ENCODE results near the gene PCDHB5.
"Not testable (repeated sequence)": the region's sequence is repeated elsewhere in the genome, so short reads cannot be mapped to it uniquely, and the experiment has no call there.

PCDHB5 gene

GRCh38 chr5:141135030-141135717 is at the start of gene PCDHB5:
Gene PCDHB5, plus strand, starts transcription at chr5:141135206. Its CDS starts 229 bp downstream, at chr5:141135435.
- DNase-seq, result no peak

GRCh38 chr5:141094481-141095262 is 40.3 kb upstream of the PCDHB5 start, which contains the start of gene PCDHB2:
Gene PCDHB2, plus strand, starts transcription at chr5:141094615. Its CDS starts 176 bp downstream, at chr5:141094791.
- no peak for DNase-seq

DNA sequence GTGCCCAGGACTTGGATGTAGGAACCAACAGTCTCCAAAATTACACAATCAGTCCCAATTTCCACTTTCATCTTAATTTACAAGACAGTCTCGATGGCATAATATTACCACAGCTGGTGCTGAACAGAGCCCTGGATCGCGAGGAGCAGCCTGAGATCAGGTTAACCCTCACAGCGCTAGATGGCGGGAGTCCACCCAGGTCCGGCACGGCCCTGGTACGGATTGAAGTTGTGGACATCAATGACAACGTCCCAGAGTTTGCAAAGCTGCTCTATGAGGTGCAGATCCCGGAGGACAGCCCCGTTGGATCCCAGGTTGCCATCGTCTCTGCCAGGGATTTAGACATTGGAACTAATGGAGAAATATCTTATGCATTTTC is 39.8 kb upstream of the PCDHB5 start:
- no peak for DNase-seq

DNA sequence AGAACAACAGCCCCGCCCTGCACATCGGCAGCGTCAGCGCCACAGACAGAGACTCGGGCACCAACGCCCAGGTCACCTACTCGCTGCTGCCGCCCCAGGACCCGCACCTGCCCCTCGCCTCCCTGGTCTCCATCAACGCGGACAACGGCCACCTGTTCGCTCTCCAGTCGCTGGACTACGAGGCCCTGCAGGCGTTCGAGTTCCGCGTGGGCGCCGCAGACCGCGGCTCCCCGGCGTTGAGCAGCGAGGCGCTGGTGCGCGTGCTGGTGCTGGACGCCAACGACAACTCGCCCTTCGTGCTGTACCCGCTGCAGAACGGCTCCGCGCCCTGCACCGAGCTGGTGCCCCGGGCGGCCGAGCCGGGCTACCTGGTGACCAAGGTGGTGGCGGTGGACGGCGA is 38.8 kb upstream of the PCDHB5 start:
- DNase-seq, result not testable (repeated sequence)

- DNase-seq, result not testable (repeated sequence)
These were observed 38.4 kb upstream of the PCDHB5 start for GRCh38 chr5:141096586-141096985.

GRCh38 chr5:141100243-141100805 is 34.7 kb upstream of the PCDHB5 start, which contains the start of gene PCDHB3:
Gene PCDHB3, plus strand, starts transcription at chr5:141100473. Its CDS starts 177 bp downstream, at chr5:141100650.
- DNase-seq, result peak; percentile 7

GRCh38 chr5:141101059-141101458 is 33.9 kb upstream of the PCDHB5 start:
- no peak for DNase-seq

DNA sequence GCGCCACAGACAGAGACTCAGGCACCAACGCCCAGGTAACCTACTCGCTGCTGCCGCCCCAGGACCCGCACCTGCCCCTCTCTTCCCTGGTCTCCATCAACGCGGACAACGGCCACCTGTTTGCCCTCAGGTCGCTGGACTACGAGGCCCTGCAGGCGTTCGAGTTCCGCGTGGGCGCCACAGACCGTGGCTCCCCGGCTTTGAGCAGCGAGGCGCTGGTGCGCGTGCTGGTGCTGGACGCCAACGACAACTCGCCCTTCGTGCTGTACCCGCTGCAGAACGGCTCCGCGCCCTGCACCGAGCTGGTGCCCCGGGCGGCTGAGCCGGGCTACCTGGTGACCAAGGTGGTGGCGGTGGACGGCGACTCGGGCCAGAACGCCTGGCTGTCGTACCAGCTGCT is 32.9 kb upstream of the PCDHB5 start:
- DNase-seq, result not testable (repeated sequence)

DNA sequence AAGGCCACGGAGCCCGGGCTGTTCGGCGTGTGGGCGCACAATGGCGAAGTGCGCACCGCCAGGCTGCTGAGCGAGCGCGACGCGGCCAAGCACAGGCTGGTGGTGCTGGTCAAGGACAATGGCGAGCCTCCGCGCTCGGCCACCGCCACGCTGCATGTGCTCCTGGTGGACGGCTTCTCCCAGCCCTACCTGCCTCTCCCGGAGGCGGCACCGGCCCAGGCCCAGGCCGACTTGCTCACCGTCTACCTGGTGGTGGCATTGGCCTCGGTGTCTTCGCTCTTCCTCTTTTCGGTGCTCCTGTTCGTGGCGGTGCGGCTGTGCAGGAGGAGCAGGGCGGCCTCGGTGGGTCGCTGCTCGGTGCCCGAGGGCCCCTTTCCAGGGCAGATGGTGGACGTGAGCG is 32.5 kb upstream of the PCDHB5 start:
- not testable (repeated sequence) for DNase-seq

GRCh38 chr5:141105350-141105749 is 29.7 kb upstream of the PCDHB5 start:
- no peak for DNase-seq

- DNase-seq, result no peak
These were observed 15.8 kb upstream of the PCDHB5 start for GRCh38 chr5:141119250-141119649.

GRCh38 chr5:141121563-141121962 is 13.4 kb upstream of the PCDHB5 start, which contains the start of gene PCDHB4:
Gene PCDHB4, plus strand, starts transcription at chr5:141121818. Its CDS starts 181 bp downstream, at chr5:141121999.
- DNase-seq, result no peak

DNA sequence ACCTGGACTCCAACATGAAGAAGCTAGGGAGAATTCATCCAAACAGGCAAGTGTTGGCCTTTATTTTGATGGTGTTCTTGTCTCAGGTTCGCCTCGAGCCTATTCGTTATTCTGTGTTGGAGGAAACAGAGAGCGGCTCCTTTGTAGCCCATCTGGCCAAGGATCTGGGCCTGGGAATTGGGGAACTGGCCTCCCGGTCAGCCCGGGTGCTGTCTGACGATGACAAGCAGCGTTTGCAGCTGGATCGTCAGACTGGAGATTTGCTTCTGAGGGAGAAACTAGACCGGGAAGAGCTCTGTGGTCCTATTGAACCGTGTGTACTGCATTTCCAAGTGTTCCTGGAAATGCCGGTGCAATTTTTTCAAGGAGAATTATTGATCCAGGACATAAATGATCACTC is 13.0 kb upstream of the PCDHB5 start:
- DNase-seq, result no peak

- DNase-seq, result not testable (repeated sequence)
These were observed 11.4 kb upstream of the PCDHB5 start for GRCh38 chr5:141123396-141124135.

GRCh38 chr5:141127305-141127704 is 7.7 kb upstream of the PCDHB5 start:
- DNase-seq, result no peak

DNA sequence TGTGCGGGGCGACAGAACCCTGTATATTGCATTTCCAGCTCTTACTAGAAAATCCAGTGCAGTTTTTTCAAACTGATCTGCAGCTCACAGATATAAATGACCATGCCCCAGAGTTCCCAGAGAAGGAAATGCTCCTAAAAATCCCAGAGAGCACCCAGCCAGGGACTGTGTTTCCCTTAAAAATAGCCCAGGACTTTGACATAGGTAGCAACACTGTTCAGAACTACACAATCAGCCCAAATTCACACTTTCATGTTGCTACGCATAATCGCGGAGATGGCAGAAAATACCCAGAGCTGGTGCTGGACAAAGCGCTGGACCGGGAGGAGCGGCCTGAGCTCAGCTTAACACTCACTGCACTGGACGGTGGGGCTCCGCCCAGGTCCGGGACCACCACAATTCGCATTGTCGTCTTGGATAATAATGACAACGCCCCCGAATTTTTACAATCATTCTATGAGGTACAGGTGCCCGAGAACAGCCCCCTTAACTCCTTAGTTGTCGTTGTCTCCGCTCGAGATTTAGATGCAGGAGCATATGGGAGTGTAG is 786 bp downstream of the PCDHB5 start:
- no peak for DNase-seq

DNA sequence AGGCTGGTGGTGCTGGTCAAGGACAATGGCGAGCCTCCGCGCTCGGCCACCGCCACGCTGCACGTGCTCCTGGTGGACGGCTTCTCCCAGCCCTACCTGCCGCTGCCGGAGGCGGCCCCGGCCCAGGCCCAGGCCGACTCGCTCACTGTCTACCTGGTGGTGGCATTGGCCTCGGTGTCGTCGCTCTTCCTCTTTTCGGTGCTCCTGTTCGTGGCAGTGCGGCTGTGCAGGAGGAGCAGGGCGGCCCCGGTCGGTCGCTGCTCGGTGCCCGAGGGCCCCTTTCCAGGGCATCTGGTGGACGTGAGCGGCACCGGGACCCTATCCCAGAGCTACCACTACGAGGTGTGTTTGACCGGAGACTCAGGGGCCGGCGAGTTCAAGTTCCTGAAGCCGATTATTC is 2.3 kb downstream of the PCDHB5 start:
- DNase-seq, result not testable (repeated sequence)

DNA sequence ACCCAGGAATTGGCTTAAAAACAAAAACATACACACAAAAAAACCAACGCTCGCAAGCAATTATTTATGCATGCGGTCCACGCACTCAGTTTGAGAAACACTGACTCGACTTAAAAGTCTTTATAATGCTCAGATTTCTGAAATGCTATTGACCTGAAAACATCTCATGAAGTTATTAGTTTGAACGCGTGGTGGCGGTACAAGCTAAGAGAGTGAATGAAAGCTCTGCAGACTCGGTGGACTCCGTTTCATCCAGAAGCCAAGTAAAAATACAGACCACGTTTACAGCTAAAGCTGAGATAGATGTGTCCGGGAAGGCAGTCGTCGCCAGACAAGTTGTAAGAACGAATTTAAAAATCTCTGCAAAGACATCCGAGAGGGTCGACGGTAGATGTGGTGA is 14.8 kb downstream of the PCDHB5 start, which contains the start of gene PCDHB6:
Gene PCDHB6, plus strand, starts transcription at position 246 of the 400 bp plus-strand sequence. CDS start 201 bp downstream, outside the sequence.
- no peak for DNase-seq

DNA sequence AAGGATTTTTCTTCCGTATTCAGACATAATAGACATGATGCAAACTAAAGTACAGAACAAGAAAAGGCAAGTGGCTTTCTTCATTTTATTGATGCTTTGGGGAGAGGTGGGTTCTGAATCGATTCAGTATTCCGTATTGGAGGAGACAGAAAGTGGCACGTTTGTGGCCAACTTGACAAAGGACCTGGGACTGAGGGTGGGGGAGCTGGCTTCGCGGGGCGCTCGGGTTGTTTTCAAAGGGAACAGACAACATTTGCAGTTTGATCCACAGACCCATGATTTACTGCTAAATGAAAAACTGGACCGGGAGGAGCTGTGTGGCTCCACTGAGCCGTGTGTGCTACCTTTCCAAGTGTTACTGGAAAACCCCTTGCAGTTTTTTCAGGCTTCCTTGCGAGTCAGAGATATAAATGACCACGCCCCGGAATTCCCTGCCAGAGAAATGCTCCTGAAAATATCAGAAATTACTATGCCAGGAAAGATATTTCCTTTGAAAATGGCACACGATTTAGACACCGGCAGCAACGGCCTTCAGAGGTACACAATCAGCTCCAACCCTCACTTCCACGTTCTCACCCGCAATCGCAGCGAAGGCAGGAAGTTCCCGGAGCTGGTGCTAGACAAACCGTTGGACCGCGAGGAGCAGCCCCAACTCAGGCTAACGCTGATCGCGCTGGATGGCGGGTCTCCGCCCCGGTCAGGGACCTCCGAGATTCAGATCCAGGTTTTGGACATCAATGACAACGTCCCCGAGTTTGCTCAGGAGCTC is 15.4 kb downstream of the PCDHB5 start:
- DNase-seq, result no peak

DNA sequence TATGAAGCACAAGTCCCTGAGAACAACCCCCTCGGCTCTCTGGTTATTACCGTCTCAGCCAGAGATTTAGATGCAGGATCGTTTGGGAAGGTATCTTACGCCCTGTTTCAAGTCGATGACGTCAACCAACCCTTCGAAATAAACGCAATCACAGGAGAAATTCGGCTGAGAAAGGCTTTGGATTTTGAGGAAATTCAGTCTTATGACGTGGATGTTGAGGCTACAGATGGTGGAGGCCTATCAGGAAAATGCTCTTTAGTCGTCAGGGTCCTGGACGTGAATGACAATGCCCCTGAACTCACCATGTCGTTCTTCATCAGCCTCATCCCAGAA is 16.0 kb downstream of the PCDHB5 start:
- DNase-seq, result no peak

- not testable (repeated sequence) for DNase-seq
These were observed 16.6 kb downstream of the PCDHB5 start for GRCh38 chr5:141151632-141152031.

DNA sequence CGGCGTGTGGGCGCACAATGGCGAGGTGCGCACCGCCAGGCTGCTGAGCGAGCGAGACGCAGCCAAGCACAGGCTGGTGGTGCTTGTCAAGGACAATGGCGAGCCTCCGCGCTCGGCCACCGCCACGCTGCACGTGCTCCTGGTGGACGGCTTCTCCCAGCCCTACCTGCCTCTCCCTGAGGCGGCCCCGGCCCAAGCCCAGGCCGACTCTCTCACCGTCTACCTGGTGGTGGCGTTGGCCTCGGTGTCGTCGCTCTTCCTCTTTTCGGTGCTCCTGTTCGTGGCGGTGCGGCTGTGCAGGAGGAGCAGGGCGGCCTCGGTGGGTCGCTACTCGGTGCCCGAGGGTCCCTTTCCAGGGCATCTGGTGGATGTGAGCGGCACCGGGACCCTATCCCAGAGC is 17.1 kb downstream of the PCDHB5 start:
- not testable (repeated sequence) for DNase-seq

Data from activated naive CD4-positive, alpha-beta T cell treated with Interleukin-2 at 50 U/mL for 16 hours (primary cell).